K562 (cell line): ENCODE results near the gene ERH. TPM values are rescaled to one million over a fixed set of nuclear protein-coding genes. Genes with fewer than 3 reads are reported as not detected.

Source experiments
- ATAC-seq: fragments of 200-7000 bp; cut with Tn5 transposase; 3 replicates; pipeline ENCODE4 v1.9.1; 2020; ENCODE audit warnings: moderate library complexity
- BruUV-seq: library from RNA; stranded (reverse); fragments of 400-500 nt; replicated peaks from 2 replicates; lab custom pipeline; 2021; lab: Mats Ljungman, UMichigan
- CTCF ChIA-PET: fragments of 300-600 bp; formaldehyde crosslinking; extraction: SDS; loops from one replicate; lab custom pipeline; 2021; ENCODE audit warnings: low intra/inter-chr PET ratio; lab: Yijun Ruan, JAX
- POLR2A ChIA-PET: fragments of 300-600, 350-650 bp; sonication (Branson Sonifier 250); formaldehyde crosslinking; extraction: SDS; loops from one replicate; lab custom pipeline; 2021; ENCODE audit warnings: antibody characterized with exemption, inconsistent platforms; lab: Yijun Ruan, JAX
- DNase-seq, 4 experiments: peaks; one replicate each; pipeline versions ENCODE4 v3.0.0 to v3.0.0-alpha.2; 2011 to 2018; ENCODE audit warnings: low spot score in 3 of 4, mixed read lengths in 3 of 4; ENCODE audit errors: extremely low read depth in 1 of 4
- FAIRE-seq: peaks from 2 replicates; lab custom pipeline; 2011; peaks lifted over from hg19 to GRCh38; lab: Jason Lieb, UNC
- H2AFZ ChIP-seq: 2 replicates; pipeline ENCODE4 v1.6.0; 2011; ENCODE audit warnings: low read depth, low read length, control low read depth, inconsistent platforms
- H3K27ac ChIP-seq: fragments of 200-600 bp; 3 replicates; pipeline ENCODE4 v1.8.0; 2011; ENCODE audit warnings: low read depth, mild to moderate bottlenecking, control low read depth, inconsistent platforms, low read length, moderate library complexity, mixed read lengths; ENCODE audit errors: extremely low read depth
- H3K27me3 ChIP-seq, 2 experiments: fragments of 300-600 bp in 1 of 2; 2 replicates in 1 of 2; 3 replicates in 1 of 2; pipeline versions ENCODE4 v1.6.0 to v1.8.0; 2011; ENCODE audit warnings: inconsistent platforms in 2 of 2, low read length in 2 of 2, mild to moderate bottlenecking in 1 of 2, mixed read lengths in 1 of 2, moderate library complexity in 1 of 2; ENCODE audit not compliant: control insufficient read depth in 2 of 2, insufficient read depth in 2 of 2
- H3K36me3 ChIP-seq: fragments of 300-600 bp; 3 replicates; pipeline ENCODE4 v1.8.0; 2011; ENCODE audit warnings: mild to moderate bottlenecking, low read length, inconsistent platforms; ENCODE audit not compliant: control insufficient read depth, insufficient read depth
- H3K4me1 ChIP-seq, 2 experiments: fragments of 200-600 bp in 1 of 2; replicated peaks in 1 of 2; 2 replicates in 1 of 2; 3 replicates in 1 of 2; pipeline versions ENCODE4 v1.5.1 to v1.8.0; 2011; ENCODE audit warnings: inconsistent platforms in 2 of 2, low read length in 2 of 2, mild to moderate bottlenecking in 1 of 2, mixed read lengths in 1 of 2, moderate library complexity in 1 of 2; ENCODE audit not compliant: control insufficient read depth in 2 of 2, insufficient read depth in 2 of 2
- H3K4me2 ChIP-seq: 2 replicates; pipeline ENCODE4 v1.6.1; 2011; ENCODE audit warnings: low read length, control low read depth, inconsistent platforms, mixed read lengths; ENCODE audit not compliant: insufficient read depth
- H3K4me3 ChIP-seq: fragments of 200-600 bp; sonication (generic), shearing (Covaris generic); 2 replicates; pipeline ENCODE4 v1.5.1; 2016; ENCODE audit warnings: control low read depth, inconsistent platforms
- H3K79me2 ChIP-seq: fragments of 200-600 bp; 3 replicates; pipeline ENCODE4 v1.8.0; 2011; ENCODE audit warnings: low read length, inconsistent platforms; ENCODE audit not compliant: control insufficient read depth, insufficient read depth
- H3K9ac ChIP-seq, 2 experiments: 2 replicates each; pipeline versions ENCODE4 v1.6.0 to v1.6.1; 2011; ENCODE audit warnings: low read depth in 2 of 2, low read length in 2 of 2, control low read depth in 1 of 2, inconsistent platforms in 1 of 2, mild to moderate bottlenecking in 1 of 2, mixed read lengths in 1 of 2; ENCODE audit not compliant: insufficient read depth in 1 of 2
- H3K9me1 ChIP-seq: one replicate; pipeline ENCODE4 v1.6.0; 2011; ENCODE audit warnings: inconsistent platforms, mild to moderate bottlenecking, low read length, moderate library complexity; ENCODE audit not compliant: control insufficient read depth, insufficient read depth
- H3K9me3 ChIP-seq: replicated peaks from 2 replicates; pipeline ENCODE4 v1.5.1; 2011; ENCODE audit warnings: low read depth, low read length, inconsistent platforms; ENCODE audit not compliant: control insufficient read depth, insufficient read depth
- H4K20me1 ChIP-seq: replicated peaks from 2 replicates; pipeline ENCODE4 v1.6.1; 2011; ENCODE audit warnings: low read length, inconsistent platforms, mixed read lengths; ENCODE audit not compliant: control insufficient read depth, insufficient read depth
- HDAC1 ChIP-seq, 2 experiments: fragments of 450-650 bp; IDR thresholded peaks; 2 replicates each; pipeline ENCODE4 v1.6.1; 2016 to 2017; ENCODE audit warnings: inconsistent platforms in 1 of 2, mild to moderate bottlenecking in 1 of 2, moderate library complexity in 1 of 2
- HIVEP1 ChIP-seq: fragments of 250-450 bp; sonication (Bioruptor Pico); IDR thresholded peaks from 2 replicates; pipeline ENCODE4 v1.4.0; 2020; ENCODE audit warnings: mild to moderate bottlenecking
- PHTF2 ChIP-seq: fragments of 250-450 bp; sonication (Bioruptor Pico); IDR thresholded peaks from 2 replicates; pipeline ENCODE4 v1.5.0; 2021; ENCODE audit warnings: mild to moderate bottlenecking
- RFX1 ChIP-seq: fragments of 450-650 bp; IDR thresholded peaks from 2 replicates; pipeline ENCODE4 v1.6.1; 2016; ENCODE audit warnings: mild to moderate bottlenecking, moderate library complexity
- SREBF2 ChIP-seq: sonication (generic); formaldehyde crosslinking; IDR thresholded peaks from 2 replicates; pipeline ENCODE4 v1.4.0; 2020; ENCODE audit warnings: mild to moderate bottlenecking, missing genetic modification reagents
- U2AF2 ChIP-seq: fragments of 200-400 bp; formaldehyde crosslinking; optimal IDR thresholded peaks from 2 replicates; pipeline ENCODE3; 2017; ENCODE audit warnings: low read depth, mild to moderate bottlenecking, low read length
- WGBS: fragments of 100-300 bp; shearing (Covaris generic); methylation state at CpG from one replicate; pipeline ENCODE4 v1.1.6; 2016; ENCODE audit warnings: low coverage, mixed read lengths; ENCODE audit not compliant: insufficient coverage; ENCODE audit errors: missing lambda C conversion rate; 5-methylcytosine and 5-hydroxymethylcytosine counted together
- in situ Hi-C: fragments of 300-500 bp; cut with MboI; formaldehyde crosslinking; loops from 4 replicates; pipeline ENCODE4 v1.15.0; 2018; ENCODE audit warnings: inconsistent platforms, mixed read lengths
- intact Hi-C: fragments of 100-400 bp; cut with micrococcal nuclease; formaldehyde crosslinking; loops from 2 replicates; pipeline ENCODE4 v1.14.2; 2022
- polyA plus RNA-seq, 8 experiments: library from polyadenylated mRNA; depleted of rRNA in 4 of 8; stranded (reverse) in 5 of 8; unstranded in 3 of 8; fragments of >200 nt; fragmentation: Nextera tagmentation in 2 of 8; fragmentation: Illumina TruSeq in 1 of 8; extraction: Ambion mirVana in 2 of 8; extraction: Trizol in 1 of 8; gene quantifications; 2 replicates each; pipeline versions ENCODE4 v1.2.1 to v1.2.3, GENCODE V29; 2011 to 2014; ENCODE audit warnings: inconsistent platforms in 1 of 8, missing spikeins in 1 of 8
- total RNA-seq, 7 experiments: library from RNA; depleted of rRNA in 6 of 7; stranded (reverse); fragments of >200 nt in 6 of 7; fragmentation: Illumina TruSeq in 2 of 7; extraction: Trizol in 2 of 7; gene quantifications; 2 replicates each; pipeline versions ENCODE4 v1.2.1 to v1.2.3, GENCODE V29; 2011 to 2021; ENCODE audit warnings: low replicate concordance in 1 of 7
- TF ChIP-seq, protein P1 (sequence below): sonication (generic); formaldehyde crosslinking; IDR thresholded peaks from 2 replicates; pipeline ENCODE4 v1.4.0; 2020; ENCODE audit warnings: mild to moderate bottlenecking, missing genetic modification reagents

Gene ERH
- total and polyA plus RNA-seq, 9 of the 15 experiments (the other 6 are each of a cell fraction or from before 2014, with no cell fraction given): 78.2 to 474 (median 250) TPM

DNA sequence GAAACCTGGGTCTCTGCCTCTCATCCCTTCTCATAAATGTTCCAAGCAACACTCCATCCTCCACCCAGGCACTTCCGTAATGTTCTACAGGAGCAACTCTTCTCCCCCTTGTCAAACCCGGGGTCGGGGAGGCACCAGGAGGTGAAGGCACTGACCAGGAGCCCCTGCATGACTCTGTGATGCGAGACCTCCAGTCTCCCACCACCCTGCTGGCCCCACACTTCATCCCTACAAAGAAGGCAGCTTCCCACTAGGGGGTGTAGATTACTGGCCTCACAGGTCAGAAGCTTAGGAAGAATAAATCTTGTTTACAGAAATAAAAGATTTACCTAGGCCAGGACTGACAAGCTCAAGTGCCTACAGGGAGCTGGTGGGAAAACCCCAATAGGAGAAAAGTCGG is 47.2 kb downstream of the ERH start:
- BruUV-seq: no TSS peak
- POLR2A ChIA-PET: interaction anchor here (0.6 kb wide), 1 partner anchor 58 kb away, joined by 3 read pairs; no protein-coding TSS in a partner anchor
- intact Hi-C loops (no loop called here), in situ Hi-C loops (no loop called here)
- H3K4me2 ChIP-seq: no peak overlapping the region
- TF ChIP-seq U2AF2 (no peak), HDAC1 (IDR thresholded peaks at IDR 0.05) (no peak), SREBF2 (CRISPR knock-in tag) (no peak), PHTF2 (CRISPR knock-in tag) (no peak), RFX1 (no peak)
- no peak for FAIRE-seq
- H3K27ac ChIP-seq: no peak overlapping the region
- H3K9me1 ChIP-seq: no peaks in the 10 kb centered on the region
- WGBS: 0% methylated on average over 5 of the region's 5 CpGs
- H4K20me1 ChIP-seq: no peaks in the 10 kb centered on the region
- H2AFZ ChIP-seq: no peak overlapping the region
- no peaks in the 10 kb centered on the region for H3K79me2 ChIP-seq
- H3K4me1 ChIP-seq: no peaks in the 10 kb centered on the region
- H3K36me3 ChIP-seq: no peaks in the 10 kb centered on the region
- no peak for DNase-seq
- peaks cover 0 to 73% of the 10 kb centered on the region in 2 experiments; a peak in 3 of 5 replicates for H3K27me3 ChIP-seq
- no peak overlapping the region for H3K9ac ChIP-seq
- no peak overlapping the region for H3K4me3 ChIP-seq
- CTCF ChIA-PET: no interaction called here
- ATAC-seq: no peak
- no peaks in the 10 kb centered on the region for H3K9me3 ChIP-seq

DNA sequence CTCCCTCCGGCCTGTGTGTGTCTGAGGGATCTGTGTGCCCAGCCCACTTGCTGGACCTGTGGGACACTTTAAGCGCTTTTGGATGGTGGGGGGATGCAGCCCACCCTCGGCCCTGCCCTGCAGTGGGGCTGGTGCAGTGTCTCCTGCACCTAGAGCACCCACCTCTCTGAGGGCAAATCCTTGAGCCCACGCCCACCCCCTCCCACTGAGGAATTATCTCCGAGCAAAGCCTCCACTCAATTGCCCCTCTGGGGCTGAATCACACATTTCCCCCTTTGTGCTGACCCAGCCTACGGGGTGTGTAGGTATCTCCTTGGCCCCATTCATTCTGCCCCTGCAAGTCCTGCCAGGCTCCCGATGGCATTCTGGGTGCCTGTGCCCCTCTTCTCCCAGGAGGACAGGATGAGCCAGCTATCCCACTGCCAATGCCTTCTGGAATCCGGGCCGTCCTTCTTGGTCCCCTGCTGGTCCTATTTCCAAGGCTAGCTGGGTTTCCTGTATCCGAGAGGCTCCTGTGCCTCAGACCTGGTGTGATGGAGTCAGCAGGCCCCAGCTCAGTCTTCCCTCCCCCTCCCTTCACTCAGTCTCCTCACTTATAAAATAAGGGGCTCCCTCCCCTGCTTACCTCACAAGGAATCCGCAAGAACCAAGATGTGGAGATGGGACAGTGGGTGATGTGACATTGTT is 48.9 kb downstream of the ERH start:
- no peak overlapping the region for H3K9ac ChIP-seq
- DNase-seq (no peak), FAIRE-seq (no peak), ATAC-seq (no peak)
- H4K20me1 ChIP-seq: no peaks in the 10 kb centered on the region
- no TSS peak for BruUV-seq
- no peak overlapping the region for H3K4me3 ChIP-seq
- H3K27me3 ChIP-seq: peaks cover 0 to 72% of the 10 kb centered on the region in 2 experiments; a peak in 3 of 5 replicates
- TF ChIP-seq HIVEP1 (CRISPR knock-in tag): no peak
- TF ChIP-seq, protein P1, sequence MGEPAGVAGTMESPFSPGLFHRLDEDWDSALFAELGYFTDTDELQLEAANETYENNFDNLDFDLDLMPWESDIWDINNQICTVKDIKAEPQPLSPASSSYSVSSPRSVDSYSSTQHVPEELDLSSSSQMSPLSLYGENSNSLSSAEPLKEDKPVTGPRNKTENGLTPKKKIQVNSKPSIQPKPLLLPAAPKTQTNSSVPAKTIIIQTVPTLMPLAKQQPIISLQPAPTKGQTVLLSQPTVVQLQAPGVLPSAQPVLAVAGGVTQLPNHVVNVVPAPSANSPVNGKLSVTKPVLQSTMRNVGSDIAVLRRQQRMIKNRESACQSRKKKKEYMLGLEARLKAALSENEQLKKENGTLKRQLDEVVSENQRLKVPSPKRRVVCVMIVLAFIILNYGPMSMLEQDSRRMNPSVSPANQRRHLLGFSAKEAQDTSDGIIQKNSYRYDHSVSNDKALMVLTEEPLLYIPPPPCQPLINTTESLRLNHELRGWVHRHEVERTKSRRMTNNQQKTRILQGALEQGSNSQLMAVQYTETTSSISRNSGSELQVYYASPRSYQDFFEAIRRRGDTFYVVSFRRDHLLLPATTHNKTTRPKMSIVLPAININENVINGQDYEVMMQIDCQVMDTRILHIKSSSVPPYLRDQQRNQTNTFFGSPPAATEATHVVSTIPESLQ: no peak
- no peaks in the 10 kb centered on the region for H3K79me2 ChIP-seq
- H2AFZ ChIP-seq: no peak overlapping the region
- H3K27ac ChIP-seq: no peak overlapping the region
- intact Hi-C loops (no loop called here), in situ Hi-C loops (loop anchor here (5.0 kb wide), 1 partner anchor 92 kb away; no protein-coding TSS in a partner anchor)
- no peaks in the 10 kb centered on the region for H3K9me3 ChIP-seq
- 0% methylated on average over 8 of the region's 11 CpGs for WGBS
- ChIA-PET POLR2A (no interaction called here), CTCF (no interaction called here)
- H3K36me3 ChIP-seq: no peaks in the 10 kb centered on the region
- no peak overlapping the region for H3K4me2 ChIP-seq
- H3K4me1 ChIP-seq: no peaks in the 10 kb centered on the region
- H3K9me1 ChIP-seq: no peaks in the 10 kb centered on the region
